OCI-LY1 (cell line): Measurements from ENCODE around the gene HOXD10.

Source experiments
- H2AFZ ChIP-seq: fragments of 200-600 bp; sonication (generic), shearing (Covaris generic); 2 replicates; pipeline ENCODE4 v1.6.0; 2014; ENCODE audit warnings: antibody characterized with exemption, mild to moderate bottlenecking, low read length
- H3F3A ChIP-seq: fragments of 200-600 bp; sonication (generic), shearing (Covaris generic); 2 replicates; pipeline ENCODE4 v1.6.0; 2014; ENCODE audit warnings: mild to moderate bottlenecking, antibody characterized with exemption, low read length, moderate library complexity; ENCODE audit not compliant: insufficient read depth
- H3K27ac ChIP-seq: fragments of 200-600 bp; sonication (generic); 2 replicates; pipeline ENCODE4 v1.5.1; 2014; ENCODE audit warnings: low read length, mixed run types, mild to moderate bottlenecking, low read depth; ENCODE audit not compliant: poor library complexity, severe bottlenecking
- H3K27me3 ChIP-seq: fragments of 200-600 bp; sonication (generic); 2 replicates; pipeline ENCODE4 v1.6.0; 2014; ENCODE audit warnings: antibody characterized with exemption, mild to moderate bottlenecking, low read length, moderate library complexity; ENCODE audit not compliant: insufficient read depth
- H3K36me3 ChIP-seq: fragments of 200-600 bp; sonication (generic); 2 replicates; pipeline ENCODE4 v1.6.1; 2014; ENCODE audit warnings: mild to moderate bottlenecking, antibody characterized with exemption, low read length, moderate library complexity, mixed read lengths; ENCODE audit not compliant: insufficient read depth
- H3K4me1 ChIP-seq: fragments of 200-600 bp; sonication (generic); 2 replicates; pipeline ENCODE4 v1.5.1; 2014; ENCODE audit warnings: mild to moderate bottlenecking, low read length, moderate library complexity; ENCODE audit not compliant: insufficient read depth, severe bottlenecking
- H3K4me2 ChIP-seq: fragments of 200-600 bp; sonication (generic), shearing (Covaris generic); 2 replicates; pipeline ENCODE4 v1.6.1; 2014; ENCODE audit warnings: low read length
- H3K4me3 ChIP-seq: fragments of 200-600 bp; sonication (generic); 2 replicates; pipeline ENCODE4 v1.5.1; 2014; ENCODE audit warnings: low read length, low read depth, mild to moderate bottlenecking, mixed read lengths; ENCODE audit not compliant: poor library complexity, severe bottlenecking
- H3K79me2 ChIP-seq: fragments of 200-600 bp; shearing (Covaris generic); 2 replicates; pipeline ENCODE4 v1.6.1; 2016; ENCODE audit warnings: mixed run types, low read length, mixed read lengths; ENCODE audit not compliant: insufficient read depth
- H3K9ac ChIP-seq: fragments of 200-600 bp; sonication (generic), shearing (Covaris generic); 2 replicates; pipeline ENCODE4 v1.6.1; 2014; ENCODE audit warnings: mild to moderate bottlenecking, low read length, mixed read lengths
- H3K9me2 ChIP-seq: fragments of 200-600 bp; sonication (generic), shearing (Covaris generic); 2 replicates; pipeline ENCODE4 v1.6.1; 2014; ENCODE audit warnings: low read depth, mild to moderate bottlenecking, low read length, mixed read lengths
- H3K9me3 ChIP-seq: fragments of 200-600 bp; shearing (Covaris generic); 2 replicates; pipeline ENCODE4 v1.6.1; 2014; ENCODE audit warnings: low read length, mixed read lengths
- H4K20me1 ChIP-seq: fragments of 200-600 bp; sonication (generic), shearing (Covaris generic); 2 replicates; pipeline ENCODE4 v1.6.0; 2016; ENCODE audit warnings: mild to moderate bottlenecking, low read length; ENCODE audit not compliant: insufficient read depth
- EZH2 ChIP-seq: fragments of 200-600 bp; sonication (generic), shearing (Covaris generic); IDR thresholded peaks from 2 replicates; pipeline ENCODE4 v1.8.0; 2017; ENCODE audit warnings: borderline replicate concordance, mixed run types, mild to moderate bottlenecking, antibody characterized with exemption, low read length, moderate library complexity, mixed read lengths
- TF ChIP-seq, protein P1 (sequence below): fragments of 200-600 bp; sonication (generic), shearing (Covaris generic); IDR thresholded peaks from 2 replicates; pipeline ENCODE4 v1.5.1; 2017; ENCODE audit warnings: mild to moderate bottlenecking, antibody characterized with exemption, low read length, moderate library complexity, mixed read lengths

Gene HOXD10

DNA sequence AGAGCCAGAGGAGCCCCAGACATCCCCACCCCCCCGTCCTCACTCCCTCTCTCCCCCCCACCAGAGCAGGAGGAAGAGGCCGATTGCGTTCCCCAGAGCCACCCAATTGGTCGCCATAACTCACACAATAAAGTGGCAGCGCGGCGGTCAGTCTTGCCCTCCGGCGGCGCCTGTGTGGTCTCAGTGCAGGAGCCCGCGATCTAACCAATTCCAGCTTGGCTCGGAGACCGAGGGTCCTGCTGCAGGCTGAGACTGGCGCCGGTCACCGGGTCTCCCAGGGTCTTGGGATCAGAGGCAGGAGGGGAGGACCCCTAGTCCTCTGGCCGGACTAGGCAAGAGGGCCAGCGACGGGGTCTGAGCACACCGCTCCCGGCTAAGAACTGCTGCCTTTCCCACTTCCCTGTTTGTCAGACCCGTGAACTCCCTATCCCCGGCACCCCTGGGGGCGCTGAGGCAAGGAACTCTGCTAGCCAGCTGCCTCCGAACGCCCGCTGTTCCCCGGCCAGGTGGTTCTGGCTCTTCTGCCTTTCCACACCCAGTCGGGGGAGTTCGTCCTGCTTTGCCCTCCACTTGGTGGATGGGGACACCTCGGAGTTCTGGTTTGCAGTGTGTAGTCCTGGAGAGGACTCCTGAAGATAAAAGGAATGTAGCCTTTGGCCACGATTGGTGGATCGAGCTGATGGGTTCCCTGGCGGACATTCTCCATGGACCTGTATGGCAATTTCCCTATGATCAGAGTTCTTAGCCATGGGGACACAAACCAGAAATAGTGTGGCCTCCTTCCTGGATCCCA, 18.0 kb upstream of the HOXD10 start:
- H3K4me2 ChIP-seq = no peak overlapping the region
- H3K9ac ChIP-seq = no peak overlapping the region
- peaks cover 12% of the 10 kb centered on the region for H3K4me1 ChIP-seq
- H3K4me3 ChIP-seq = no peak overlapping the region
- no peak overlapping the region for H3K27ac ChIP-seq
- H3K9me2 ChIP-seq = no peaks in the 10 kb centered on the region
- H3K27me3 ChIP-seq = no peaks in the 10 kb centered on the region
- no peaks in the 10 kb centered on the region for H3K79me2 ChIP-seq
- H4K20me1 ChIP-seq = no peaks in the 10 kb centered on the region
- H2AFZ ChIP-seq = no peak overlapping the region
- no peaks in the 10 kb centered on the region for H3F3A ChIP-seq
- H3K9me3 ChIP-seq = no peaks in the 10 kb centered on the region
- H3K36me3 ChIP-seq = no peaks in the 10 kb centered on the region
- TF ChIP-seq, protein P1, sequence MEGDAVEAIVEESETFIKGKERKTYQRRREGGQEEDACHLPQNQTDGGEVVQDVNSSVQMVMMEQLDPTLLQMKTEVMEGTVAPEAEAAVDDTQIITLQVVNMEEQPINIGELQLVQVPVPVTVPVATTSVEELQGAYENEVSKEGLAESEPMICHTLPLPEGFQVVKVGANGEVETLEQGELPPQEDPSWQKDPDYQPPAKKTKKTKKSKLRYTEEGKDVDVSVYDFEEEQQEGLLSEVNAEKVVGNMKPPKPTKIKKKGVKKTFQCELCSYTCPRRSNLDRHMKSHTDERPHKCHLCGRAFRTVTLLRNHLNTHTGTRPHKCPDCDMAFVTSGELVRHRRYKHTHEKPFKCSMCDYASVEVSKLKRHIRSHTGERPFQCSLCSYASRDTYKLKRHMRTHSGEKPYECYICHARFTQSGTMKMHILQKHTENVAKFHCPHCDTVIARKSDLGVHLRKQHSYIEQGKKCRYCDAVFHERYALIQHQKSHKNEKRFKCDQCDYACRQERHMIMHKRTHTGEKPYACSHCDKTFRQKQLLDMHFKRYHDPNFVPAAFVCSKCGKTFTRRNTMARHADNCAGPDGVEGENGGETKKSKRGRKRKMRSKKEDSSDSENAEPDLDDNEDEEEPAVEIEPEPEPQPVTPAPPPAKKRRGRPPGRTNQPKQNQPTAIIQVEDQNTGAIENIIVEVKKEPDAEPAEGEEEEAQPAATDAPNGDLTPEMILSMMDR = no peak
- no peak for TF ChIP-seq EZH2

DNA sequence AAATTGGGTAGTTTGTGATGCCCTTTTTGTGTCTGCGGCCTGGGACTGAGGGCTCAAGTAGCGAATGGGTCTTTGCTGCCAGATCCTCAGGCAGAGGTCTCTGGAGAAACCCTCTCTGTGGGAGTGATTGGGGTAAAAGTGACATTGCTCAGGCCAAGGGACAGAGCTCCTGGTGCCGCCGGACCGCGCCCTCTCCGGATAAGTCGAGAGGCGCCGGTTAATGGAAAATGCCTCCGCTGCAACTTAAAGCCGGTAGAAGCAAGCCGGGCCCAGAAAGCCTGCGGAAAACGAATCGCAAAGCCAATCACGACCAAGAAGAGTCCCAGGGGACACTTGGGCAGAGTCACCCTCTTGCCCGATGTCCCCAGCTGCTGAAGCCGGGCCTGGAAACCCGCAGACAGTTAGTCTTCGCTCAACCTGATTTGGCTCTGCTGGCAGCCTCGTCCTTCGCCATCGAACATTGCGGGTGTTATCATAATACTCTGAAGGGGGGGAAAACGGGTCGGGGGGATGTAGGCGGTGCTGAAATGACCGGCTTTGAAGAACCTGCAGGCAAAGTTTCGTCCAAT, 17.3 kb upstream of the HOXD10 start:
- no peak overlapping the region for H3K4me2 ChIP-seq
- H3K9me3 ChIP-seq = no peaks in the 10 kb centered on the region
- H3F3A ChIP-seq = no peaks in the 10 kb centered on the region
- no peak overlapping the region for H3K4me3 ChIP-seq
- H3K9me2 ChIP-seq = no peaks in the 10 kb centered on the region
- TF ChIP-seq, protein P1 = no peak
- TF ChIP-seq EZH2 = no peak
- no peaks in the 10 kb centered on the region for H4K20me1 ChIP-seq
- H3K27me3 ChIP-seq = no peaks in the 10 kb centered on the region
- peaks cover 12% of the 10 kb centered on the region for H3K4me1 ChIP-seq
- no peak overlapping the region for H3K27ac ChIP-seq
- no peak overlapping the region for H3K9ac ChIP-seq
- H2AFZ ChIP-seq = no peak overlapping the region
- no peaks in the 10 kb centered on the region for H3K36me3 ChIP-seq
- H3K79me2 ChIP-seq = no peaks in the 10 kb centered on the region

DNA sequence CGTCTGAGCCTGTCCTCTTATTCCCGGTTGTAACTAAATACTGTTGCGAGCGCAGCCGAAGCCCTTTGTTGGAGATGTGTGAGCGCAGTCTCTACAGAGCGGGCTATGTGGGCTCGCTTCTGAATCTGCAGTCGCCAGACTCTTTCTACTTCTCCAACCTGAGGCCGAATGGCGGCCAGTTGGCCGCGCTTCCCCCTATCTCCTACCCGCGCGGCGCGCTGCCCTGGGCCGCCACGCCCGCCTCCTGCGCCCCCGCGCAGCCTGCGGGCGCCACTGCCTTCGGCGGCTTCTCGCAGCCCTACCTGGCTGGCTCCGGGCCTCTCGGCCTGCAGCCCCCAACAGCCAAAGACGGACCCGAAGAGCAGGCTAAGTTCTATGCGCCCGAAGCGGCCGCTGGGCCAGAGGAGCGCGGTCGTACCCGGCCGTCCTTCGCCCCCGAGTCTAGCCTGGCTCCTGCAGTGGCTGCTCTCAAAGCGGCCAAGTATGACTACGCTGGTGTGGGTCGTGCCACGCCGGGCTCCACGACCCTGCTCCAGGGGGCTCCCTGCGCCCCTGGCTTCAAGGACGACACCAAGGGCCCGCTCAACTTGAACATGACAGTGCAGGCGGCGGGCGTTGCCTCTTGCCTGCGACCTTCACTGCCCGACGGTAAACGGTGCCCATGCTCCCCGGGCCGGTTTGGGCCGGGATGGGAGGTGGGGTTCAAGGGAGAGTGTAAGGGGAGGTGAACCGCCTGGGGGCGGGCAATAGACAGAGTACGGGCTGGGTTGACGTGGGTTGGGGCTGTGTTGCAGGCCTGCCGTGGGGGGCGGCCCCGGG, 16.6 kb upstream of the HOXD10 start, which contains the start of gene HOXD12:
TSS of gene HOXD12 (plus strand) at position 68 of the 819 bp plus-strand sequence. CDS start at position 75, 7 bp downstream.
- H2AFZ ChIP-seq = no peak within 1 kb of the TSS
- H4K20me1 ChIP-seq = no peaks in the 10 kb centered on the region
- H3K9ac ChIP-seq = no peak within 1 kb of the TSS
- H3K9me2 ChIP-seq = no peaks in the 10 kb centered on the region
- H3K4me2 ChIP-seq = no peak within 1 kb of the TSS
- no peaks in the 10 kb centered on the region for H3K27me3 ChIP-seq
- H3K9me3 ChIP-seq = no peaks in the 10 kb centered on the region
- H3K4me1 ChIP-seq = peaks cover 12% of the 10 kb centered on the region
- H3K27ac ChIP-seq = no peak within 1 kb of the TSS
- TF ChIP-seq, protein P1 = no peak
- H3F3A ChIP-seq = no peaks in the 10 kb centered on the region
- no peak within 1 kb of the TSS for H3K4me3 ChIP-seq
- H3K36me3 ChIP-seq = no peaks in the 10 kb centered on the region
- H3K79me2 ChIP-seq = no peaks in the 10 kb centered on the region
